22Rv1 (cell line): ENCODE measurements around the gene PIP5K1A.

ENCODE experiments used
- H3K27ac ChIP-seq: fragments of 450-650 bp; 2 replicates; pipeline ENCODE4 v1.5.1; 2017
- ZFX ChIP-seq: fragments of 450-650 bp; IDR thresholded peaks from 2 replicates; pipeline ENCODE4 v1.6.1; 2017; ENCODE audit warnings: antibody characterized with exemption, borderline replicate concordance
- TF ChIP-seq, protein P1 (sequence below): fragments of 450-650 bp; IDR thresholded peaks from 2 replicates; pipeline ENCODE4 v1.5.1; 2017; ENCODE audit warnings: mild to moderate bottlenecking

The PIP5K1A gene

DNA sequence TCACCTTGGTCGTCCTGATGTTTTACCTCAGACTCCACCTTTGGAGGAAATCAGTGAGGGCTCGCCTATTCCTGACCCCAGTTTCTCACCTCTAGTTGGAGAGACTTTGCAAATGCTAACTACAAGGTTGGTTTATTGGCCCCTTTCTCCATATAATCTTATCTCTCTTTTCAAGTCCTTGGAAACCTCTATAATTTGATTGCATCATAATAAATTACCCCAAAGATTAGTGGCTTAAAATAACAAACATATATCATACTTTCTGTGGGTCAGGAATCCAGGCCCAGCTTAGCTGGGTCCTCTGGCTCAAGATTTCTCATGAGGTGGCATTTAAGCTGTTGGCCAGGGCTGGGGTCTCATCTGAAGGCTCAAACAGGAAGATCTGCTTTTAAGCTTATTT lies 44.1 kb downstream of the PIP5K1A start:
- no peak overlapping the region for H3K27ac ChIP-seq
- TF ChIP-seq, protein P1, sequence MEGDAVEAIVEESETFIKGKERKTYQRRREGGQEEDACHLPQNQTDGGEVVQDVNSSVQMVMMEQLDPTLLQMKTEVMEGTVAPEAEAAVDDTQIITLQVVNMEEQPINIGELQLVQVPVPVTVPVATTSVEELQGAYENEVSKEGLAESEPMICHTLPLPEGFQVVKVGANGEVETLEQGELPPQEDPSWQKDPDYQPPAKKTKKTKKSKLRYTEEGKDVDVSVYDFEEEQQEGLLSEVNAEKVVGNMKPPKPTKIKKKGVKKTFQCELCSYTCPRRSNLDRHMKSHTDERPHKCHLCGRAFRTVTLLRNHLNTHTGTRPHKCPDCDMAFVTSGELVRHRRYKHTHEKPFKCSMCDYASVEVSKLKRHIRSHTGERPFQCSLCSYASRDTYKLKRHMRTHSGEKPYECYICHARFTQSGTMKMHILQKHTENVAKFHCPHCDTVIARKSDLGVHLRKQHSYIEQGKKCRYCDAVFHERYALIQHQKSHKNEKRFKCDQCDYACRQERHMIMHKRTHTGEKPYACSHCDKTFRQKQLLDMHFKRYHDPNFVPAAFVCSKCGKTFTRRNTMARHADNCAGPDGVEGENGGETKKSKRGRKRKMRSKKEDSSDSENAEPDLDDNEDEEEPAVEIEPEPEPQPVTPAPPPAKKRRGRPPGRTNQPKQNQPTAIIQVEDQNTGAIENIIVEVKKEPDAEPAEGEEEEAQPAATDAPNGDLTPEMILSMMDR: no peak
- no peak for TF ChIP-seq ZFX

DNA sequence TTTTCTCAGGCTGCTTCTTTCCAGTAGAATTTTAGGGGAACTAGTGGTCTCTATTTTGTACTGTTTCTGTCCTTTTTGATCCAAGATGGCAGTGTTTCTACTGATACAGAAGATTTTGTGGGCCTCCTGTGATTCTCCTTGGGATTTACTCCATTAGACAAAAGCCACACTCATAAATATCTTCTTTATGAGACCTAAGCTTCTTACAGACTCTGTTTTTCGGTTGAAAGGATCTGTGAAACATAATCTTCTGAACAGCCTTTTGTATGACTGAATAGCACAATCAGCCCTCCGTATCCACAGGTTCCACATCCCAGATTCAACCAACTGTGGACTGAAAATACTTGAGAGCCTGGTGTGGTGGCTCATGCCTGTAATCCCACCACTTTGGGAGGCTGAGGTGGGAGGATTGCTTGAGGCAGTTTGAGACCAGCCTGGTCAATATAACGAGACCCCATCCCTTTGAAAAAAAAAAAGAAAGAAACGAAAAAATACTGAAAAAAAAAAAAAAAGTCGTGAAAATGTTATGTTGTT lies 45.4 kb downstream of the PIP5K1A start:
- TF ChIP-seq, protein P1: no peak
- TF ChIP-seq ZFX: no peak
- no peak overlapping the region for H3K27ac ChIP-seq

DNA sequence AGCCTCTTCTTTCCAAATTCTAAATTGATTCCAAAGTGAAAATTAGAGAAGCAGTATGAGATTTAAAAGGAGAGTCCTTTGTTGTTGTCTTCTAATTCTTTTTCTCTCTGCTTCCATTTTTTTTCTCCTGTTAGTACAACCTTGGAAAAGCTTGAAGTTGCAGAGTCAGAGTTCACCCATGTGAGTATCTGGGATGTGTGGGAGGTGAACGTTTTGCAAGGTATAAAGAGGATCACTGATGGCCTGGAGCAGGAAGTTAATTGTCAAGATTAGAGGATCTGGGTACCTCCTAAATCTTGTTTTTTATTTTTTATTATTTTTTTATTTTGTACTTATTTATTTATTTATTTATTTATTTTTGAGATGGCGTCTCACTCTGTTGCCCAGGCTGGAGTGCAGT lies 48.4 kb downstream of the PIP5K1A start:
- H3K27ac ChIP-seq: no peak overlapping the region
- no peak for TF ChIP-seq ZFX
- TF ChIP-seq, protein P1: no peak

DNA sequence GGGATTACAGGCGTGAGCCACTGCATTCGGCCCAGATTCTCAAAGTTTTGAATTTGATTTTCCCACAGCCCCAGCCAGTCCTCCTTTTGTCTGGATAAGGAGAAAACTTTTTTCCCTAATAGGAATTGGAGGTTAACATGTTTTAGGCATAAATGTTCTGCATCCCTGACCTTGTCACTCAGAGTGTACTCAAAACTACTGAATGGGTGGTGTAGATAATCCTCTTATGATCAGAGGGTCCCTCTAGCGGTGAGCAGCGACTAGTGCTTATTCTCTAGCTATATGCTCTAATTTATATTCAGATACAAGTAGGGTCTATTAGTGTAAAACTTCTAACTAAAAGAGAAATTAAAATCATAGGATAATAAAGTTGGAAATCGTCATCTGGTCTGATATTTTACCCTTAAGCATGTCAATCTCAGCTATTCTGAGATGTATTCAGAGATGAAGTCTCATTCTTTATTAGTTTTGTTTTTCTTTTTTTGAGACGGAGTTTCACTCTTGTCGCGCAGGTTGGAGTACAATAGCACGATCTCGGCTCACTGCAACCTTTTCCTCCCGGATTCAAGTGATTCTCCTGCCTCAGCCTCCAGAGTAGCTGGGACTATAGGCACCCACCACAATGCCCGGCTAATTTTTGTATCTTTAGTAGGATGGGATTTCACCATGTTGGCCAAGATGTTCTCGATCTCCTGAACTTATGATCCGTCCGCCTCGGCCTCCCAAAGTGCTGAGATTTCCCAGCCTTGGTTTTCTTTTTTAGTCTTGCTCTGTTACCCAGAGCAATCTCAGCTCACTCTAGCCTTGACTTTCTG lies 53.5 kb downstream of the PIP5K1A start:
- peak overlapping the region; percentile 24 for H3K27ac ChIP-seq
- no peak for TF ChIP-seq ZFX
- TF ChIP-seq, protein P1: peak; percentile 99

DNA sequence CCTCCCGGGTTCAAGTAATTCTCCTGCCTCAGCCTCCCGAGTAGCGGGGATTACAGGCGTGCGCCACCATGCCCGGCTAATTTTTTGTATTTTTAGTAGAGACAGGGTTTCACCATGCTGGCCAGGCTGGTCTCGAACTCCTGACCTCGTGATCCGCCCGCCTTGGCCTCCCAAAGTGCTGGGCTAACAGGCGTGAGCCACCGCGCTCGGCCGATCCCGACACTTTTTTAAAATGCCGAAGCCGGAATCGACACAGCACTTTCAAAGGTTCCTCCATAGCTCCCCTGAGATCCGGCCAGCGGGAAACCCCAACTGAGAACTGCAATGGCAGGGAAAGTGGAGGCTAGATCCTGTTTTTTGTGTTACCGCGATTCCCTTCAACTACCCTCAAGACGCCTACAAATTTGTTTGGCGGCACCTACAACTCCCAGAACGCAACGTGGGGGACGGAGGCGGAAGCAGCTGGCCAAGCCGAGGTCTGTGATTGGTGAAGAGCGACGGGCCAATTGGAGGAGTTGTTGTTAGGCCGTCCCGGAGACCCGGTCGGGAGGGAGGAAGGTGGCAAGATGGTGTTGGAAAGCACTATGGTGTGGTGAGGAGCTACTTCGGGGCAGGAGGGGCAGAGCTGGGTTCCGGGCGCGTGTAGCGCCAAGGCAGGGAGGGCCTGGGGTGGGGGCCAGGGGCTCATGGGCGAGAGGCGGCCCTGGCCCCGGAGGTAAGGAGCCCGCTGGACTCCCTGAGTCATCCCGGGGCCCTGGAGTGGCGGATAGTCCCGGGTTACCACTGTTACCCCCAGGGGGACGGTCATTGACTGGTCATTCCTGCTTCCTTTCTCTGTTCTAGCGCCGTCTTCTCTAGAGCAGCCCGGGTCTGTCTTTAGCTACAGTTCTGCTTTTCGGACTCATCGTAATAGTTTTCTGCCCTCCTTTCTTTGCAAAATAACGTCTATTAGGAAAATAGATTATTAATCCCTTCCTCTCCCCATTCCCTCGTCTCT lies 56.2 kb downstream of the PIP5K1A start, which contains the start of gene PSMD4:
TSS of gene PSMD4 (plus strand) at position 518 of the 997 bp plus-strand sequence. CDS start at position 567, 49 bp downstream.
- H3K27ac ChIP-seq: peak within 1 kb of the TSS; percentile 84
- TF ChIP-seq ZFX: no peak
- TF ChIP-seq, protein P1: no peak

DNA sequence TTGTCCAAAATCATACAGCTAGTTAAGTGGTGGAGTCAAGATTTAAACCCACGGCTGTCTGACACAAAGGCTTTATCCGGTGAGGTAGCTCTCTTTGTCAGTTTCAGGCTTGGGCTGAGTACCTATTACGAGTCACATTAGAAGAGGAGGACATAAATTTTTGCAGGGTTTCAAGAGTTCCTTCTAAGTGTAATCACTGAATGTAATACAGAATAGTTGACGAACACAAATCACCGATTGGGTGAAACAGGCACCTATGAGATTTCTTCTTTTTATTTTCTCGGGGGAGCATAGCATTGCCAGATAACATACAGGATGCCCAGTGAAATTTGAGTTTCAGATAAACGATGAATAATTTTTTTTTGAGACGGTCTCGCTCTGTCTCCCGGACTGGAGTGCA lies 57.0 kb downstream of the PIP5K1A start:
- peak overlapping the region; percentile 84 for H3K27ac ChIP-seq
- TF ChIP-seq, protein P1: no peak
- no peak for TF ChIP-seq ZFX
